ENCODE data around the gene TASL.

DNA sequence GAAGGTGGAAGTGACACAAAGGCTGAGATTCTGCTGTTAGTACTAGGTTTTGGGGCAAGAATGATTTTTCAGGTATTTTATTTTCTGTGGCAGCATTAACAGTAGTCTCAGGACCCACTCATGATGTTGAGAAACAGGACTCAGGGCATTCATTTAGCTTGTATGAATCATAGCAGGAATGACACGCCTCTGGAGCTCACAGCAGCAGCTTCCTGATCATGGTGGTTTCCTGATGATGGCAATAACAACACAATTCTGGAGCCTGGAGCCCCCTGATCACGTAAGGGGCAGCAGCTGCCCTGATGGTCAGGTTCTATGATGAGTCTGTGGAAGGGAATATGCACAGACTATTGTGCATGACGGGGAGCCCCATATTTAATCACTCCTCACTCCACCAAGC, 47.0 kb downstream of the TASL start:
- TF ChIP-seq POLR2A (IDR thresholded peaks at IDR 0.05; ENCODE audit: low read length) (no peak), GATA1 (IDR thresholded peaks at IDR 0.05; ENCODE audit: low read depth, low read length) (no peak)

Data from erythroblast (primary cell).